ENCODE data around the gene LHFPL6.

LHFPL6 gene

DNA sequence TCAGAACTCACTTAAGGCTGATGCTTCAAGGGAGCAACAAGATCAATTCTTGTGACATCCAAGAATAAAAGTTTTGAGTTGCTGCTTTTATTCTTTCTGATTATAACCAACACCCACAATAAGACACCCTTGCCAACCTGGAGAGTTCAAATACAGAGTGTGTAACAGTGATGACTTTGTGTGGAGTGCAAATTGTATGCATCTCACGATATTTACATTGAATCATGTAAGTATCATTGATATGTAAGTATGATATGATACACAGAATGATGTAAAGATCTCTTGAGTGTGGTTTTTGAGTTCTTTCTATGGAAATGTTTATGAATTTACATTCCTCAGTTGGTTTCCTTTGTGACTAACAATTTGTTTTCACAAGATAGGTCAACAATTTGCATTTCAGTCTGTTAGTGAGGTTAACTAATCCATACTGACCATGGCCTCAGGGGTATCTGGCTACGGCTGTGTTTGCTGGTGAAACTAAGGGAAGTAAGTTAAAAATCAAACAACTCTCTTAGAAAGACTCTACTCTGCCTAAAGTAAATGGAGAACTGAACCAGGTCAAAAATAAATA, 12.4 kb downstream of the LHFPL6 start:
- no peak for FAIRE-seq

- no peak for FAIRE-seq
Observed at GRCh38 chr13:39588384-39588783, 14.6 kb downstream of the LHFPL6 start.

- no peak for FAIRE-seq
Observed at GRCh38 chr13:39587939-39588338, 15.1 kb downstream of the LHFPL6 start.

GRCh38 chr13:39586958-39587605, 15.9 kb downstream of the LHFPL6 start:
- no peak for FAIRE-seq

DNA sequence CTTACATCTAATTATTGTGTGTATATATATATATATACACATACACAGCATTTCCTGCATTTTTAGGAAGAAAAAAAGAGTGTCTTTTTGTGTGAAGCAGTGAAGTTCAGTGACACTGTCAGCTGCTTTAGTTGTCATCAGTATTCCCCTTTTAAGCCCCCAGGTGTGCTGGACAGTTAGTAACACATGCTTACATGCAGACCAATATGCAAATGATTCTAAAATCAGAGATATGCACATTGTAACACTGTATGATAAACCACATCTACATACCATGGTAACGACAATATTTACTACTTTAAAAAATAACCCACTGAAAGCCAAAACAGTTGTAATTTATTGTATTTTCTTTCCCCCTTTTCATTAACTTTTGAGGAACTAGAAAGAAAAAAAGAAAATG, 16.8 kb downstream of the LHFPL6 start:
- no peak for FAIRE-seq

DNA sequence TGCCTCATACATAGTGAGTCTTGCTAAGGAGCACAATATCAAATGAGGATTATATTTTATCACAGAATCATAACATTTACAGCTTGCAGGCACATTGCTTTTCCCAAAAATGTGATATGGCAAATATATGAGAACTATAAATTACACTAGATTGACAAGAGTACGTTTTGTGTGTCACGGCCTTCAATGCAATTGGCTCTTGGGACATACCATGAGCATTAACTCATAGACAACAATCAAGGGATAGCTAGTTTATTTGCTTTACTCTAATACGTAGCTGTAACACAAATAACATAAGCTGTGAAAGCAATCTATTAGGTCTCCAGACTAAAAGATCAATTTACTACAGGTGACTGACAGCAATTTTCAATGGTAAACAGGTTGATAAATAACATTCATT, 17.8 kb downstream of the LHFPL6 start:
- FAIRE-seq = no peak

DNA sequence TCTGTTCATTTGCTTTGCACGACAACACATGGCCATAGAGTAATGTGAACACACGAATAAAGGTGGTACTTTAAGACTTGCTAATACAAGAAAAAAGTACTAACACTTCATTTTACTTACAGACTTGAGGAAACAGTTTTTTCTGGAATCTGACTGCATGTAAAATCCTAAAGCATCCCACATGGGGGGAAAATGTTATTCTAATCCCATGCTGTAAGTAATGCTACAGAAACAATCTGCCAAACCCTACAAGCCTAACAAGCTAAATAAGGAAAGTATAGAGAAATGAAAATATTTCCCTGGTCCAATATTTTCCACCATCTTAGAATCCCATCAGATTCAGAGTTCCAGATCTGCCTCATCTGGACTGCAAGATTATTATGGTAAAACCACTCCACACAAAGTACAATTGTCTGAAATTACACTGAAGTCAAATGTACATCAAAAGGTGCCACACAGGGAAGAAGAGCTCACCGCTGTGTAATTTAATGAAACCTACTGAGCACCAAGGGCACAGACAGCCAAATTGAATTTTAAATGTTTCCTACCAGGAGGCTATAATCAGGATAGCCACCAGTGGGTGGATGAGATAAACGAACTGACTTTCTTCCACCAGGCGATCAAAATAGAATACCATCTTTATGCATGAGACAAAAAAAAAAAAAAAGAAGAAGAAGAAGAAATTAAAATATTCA, 22.0 kb downstream of the LHFPL6 start:
- FAIRE-seq = no peak

DNA sequence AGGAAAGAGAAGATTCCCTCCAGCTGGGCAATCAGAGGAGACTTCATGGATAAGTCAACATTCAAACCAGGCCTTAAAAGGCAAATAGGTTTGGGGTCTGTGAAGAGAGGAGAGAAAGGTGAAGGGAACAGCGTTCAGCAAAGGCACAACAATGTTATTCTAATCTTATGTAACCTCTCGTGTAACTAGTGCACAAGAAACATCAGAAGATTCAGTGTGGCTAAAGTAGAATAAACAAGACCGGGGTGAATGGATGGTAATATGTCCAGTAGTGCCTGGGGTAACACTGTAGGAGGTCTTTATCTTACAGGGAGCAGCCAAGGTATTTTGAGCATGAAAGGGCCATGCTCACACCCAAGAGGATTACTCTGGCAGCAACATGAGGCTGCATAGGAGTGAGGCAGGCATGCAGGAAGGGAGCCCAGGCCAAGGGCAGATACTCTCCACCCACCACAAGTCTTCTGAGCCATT, 24.1 kb downstream of the LHFPL6 start:
- FAIRE-seq = no peak

DNA sequence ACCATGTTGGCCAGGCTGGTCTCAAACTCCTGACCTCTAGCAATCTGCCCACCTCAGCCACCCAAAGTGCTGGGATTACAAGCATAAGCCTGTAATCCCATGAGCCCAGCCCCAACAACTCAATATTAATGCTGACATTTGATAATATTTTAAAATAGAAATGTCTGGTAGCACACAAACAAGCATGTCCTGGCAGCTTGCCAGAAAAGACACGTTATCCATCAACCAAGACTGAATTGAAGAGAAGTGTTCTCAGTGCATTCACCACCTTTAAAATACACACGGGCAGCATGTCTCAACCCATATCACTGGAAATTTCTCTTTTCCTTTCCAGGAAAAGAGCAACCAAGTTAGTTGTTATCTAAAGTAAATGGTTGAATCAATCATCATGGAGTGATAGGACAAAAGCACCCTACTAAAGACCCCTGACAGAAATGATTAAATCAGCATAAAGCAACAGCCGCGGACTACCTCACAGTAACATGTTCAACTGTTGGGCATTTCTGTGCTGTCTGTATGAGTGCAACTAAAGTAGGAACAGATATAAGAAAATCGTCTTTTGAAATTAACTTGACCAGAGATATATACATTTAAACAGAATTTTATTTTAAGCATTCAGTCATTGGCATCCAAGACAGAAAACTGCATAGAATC, 25.0 kb downstream of the LHFPL6 start:
- FAIRE-seq = no peak

DNA sequence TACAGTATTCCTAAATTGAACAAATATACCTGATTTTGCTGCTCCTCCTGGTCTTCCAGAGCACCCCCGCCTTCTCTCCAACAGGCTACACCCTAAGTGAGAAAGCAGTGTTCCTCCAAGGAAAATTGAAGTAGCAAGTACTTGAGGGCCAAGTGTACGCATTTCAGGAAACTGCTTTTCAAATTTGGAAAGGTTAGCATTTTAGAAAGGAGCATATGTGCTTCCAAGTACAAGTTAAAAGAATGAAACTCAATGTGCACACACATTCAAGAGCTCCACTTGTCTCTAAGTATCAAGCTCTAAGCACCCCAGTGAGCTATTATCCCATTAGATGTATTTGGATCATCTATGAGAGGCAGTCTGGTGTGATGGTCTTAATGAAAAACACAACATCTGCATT, 25.8 kb downstream of the LHFPL6 start:
- FAIRE-seq = no peak

GRCh38 chr13:39575641-39576238, 27.3 kb downstream of the LHFPL6 start:
- FAIRE-seq = no peak

GRCh38 chr13:39571502-39572092, 31.4 kb downstream of the LHFPL6 start:
- no peak for FAIRE-seq

DNA sequence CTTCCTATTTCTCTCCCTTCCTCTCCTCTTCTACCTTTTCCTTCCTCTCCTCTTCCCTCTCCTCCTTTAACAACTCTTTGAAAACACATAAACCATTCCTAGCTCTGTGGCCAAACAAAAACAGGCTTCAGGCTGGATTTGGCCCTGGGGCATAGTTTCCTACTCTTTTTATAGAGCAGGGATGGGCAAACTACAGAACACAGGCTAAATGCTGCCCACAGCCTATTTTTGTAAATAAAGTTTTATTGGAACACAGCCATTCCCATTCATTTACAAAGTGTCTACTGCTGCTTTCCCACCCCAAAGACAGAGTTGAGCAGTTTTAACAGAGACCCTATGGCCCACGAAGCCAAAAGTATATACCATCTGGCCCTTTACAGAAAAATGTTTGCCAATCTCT, 35.4 kb downstream of the LHFPL6 start:
- no peak for FAIRE-seq

DNA sequence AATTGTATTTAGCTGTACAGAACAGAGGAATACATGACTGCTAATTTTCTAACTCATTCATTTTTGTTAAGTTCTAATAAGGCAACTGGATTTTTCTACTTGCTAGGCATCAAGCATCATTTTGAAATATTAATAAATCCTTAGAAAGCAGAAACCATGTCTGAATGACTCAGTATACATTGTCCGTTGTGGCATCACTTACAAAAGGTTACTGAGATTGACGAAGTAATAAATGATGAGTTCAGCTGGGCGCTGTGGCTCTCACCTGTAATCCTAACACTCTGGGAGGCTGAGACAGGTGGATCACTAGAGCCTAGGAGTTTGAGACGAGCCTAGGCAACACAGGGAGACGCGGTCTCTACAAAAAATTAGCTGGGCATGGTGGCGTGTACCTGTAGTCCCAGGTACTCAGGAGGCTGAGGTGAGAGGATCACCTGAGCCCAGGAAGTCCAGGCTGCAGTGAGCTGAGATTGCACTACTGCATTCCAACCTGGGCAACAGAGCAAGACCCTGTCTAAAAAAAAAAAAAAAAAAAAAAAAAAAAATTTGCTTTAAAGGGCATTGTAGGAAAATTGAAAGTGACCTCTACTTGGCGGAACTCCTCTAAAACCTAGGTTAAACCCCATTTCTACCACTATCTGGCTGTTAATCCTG, 36.6 kb downstream of the LHFPL6 start:
- no peak for FAIRE-seq

GRCh38 chr13:39565036-39565949, 37.7 kb downstream of the LHFPL6 start:
- peak; percentile 29 for FAIRE-seq

- FAIRE-seq = no peak
Observed at GRCh38 chr13:39563470-39563735, 39.6 kb downstream of the LHFPL6 start.

- no peak for FAIRE-seq
Observed at GRCh38 chr13:39561971-39562370, 41.0 kb downstream of the LHFPL6 start.

DNA sequence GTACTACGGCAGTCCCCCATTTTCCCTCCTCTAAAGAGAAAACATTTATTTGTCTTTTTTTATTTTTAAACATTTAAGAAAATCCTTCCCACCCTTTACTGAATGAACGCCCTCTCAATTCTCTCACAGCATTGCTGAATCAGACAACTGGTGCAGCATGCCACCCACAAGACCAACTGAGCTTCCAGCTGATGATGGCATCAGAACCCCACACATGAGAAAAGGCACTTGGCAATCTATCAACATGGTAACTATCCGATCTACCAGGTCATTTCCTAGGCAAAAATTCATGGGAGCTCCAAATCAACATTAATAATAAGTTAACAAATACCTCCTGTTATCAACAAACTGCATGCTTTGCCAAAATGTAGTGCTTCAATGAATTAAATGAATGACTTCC, 43.1 kb downstream of the LHFPL6 start:
- FAIRE-seq = no peak

DNA sequence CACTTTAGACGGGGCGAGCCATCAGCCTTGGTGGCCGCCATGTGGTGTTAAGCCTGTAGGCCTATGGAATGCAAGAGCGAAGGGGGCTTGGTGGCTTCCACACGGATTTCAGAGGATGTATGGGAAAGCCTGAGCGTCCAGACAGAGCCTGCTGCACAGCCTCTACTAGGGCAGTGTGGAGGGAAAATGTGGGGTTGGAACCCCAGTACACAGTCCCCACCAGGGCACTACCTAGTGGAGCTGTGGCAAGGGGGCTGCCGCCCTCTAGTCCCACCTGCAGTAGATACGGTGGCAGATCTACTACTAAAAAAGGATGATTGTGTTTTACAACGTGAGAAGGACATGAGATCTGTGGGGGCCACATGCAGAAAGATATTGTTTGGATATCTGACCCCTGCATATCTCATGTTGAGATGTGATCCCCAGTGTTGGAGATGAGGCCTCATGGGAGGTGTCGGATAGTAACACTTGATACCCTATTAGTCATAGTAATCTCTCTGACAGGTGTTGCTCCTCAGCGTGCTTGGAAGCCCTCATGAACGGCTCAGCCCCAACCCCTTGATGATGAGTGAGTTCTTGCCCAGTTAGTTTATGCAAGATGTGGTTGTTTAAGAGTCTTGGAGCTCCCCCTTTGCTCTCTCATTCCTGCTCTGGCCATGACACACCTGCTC, 45.6 kb downstream of the LHFPL6 start:
- no peak for FAIRE-seq

DNA sequence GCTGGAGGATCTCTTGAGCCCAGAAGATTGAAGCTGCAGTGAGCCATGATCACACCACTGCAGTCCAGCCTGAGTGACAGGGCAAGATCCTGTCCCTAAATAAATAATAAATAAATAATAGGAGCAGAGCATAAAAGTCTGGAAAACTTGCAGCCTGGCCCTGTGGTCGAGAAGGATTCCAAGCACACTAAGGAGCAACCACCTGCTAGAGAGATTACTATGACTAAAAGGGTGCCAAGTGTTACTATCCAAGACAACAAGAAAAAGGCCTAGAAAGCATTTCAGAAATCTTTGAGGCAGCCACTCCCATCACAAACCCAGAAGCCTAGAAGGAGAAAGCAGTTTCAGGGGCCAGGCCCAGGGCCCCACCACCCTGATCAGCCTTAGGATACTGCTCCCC, 46.1 kb downstream of the LHFPL6 start:
- no peak for FAIRE-seq

GRCh38 chr13:39554371-39554770, 48.6 kb downstream of the LHFPL6 start:
- FAIRE-seq = no peak

Measured in endometrium (tissue), 2 donors.